Natural killer cell (primary cell): ENCODE results near the gene RAB27B. TPM values are rescaled to one million over a fixed set of nuclear protein-coding genes. Genes with fewer than 3 reads are reported as not detected.

Experiments used
- ATAC-seq, 3 donors: fragments of 150-1000 bp in 2 of 3; fragments of 200-7000 bp in 1 of 3; cut with Tn5 transposase; 1 replicate in 1 of 3; 2 replicates in 2 of 3; pipeline ENCODE4 v1.10.0; 2021; ENCODE audit warnings: mild to moderate bottlenecking in 2 of 3, moderate library complexity in 2 of 3
- DNase-seq, 2 donors: peaks; one replicate each; pipeline versions ENCODE4 v3.0.0 to v3.0.0-alpha.2; 2013 to 2021; ENCODE audit warnings: mixed read lengths in 1 of 2
- H3K27ac ChIP-seq: one replicate; pipeline ENCODE4 v1.5.1; 2013; ENCODE audit warnings: mild to moderate bottlenecking, low read length
- H3K27me3 ChIP-seq: one replicate; pipeline ENCODE4 v1.6.1; 2013; ENCODE audit warnings: low read length; ENCODE audit not compliant: control insufficient read depth, insufficient read depth
- H3K36me3 ChIP-seq: one replicate; pipeline ENCODE4 v1.6.1; 2013; ENCODE audit warnings: low read length; ENCODE audit not compliant: control insufficient read depth, insufficient read depth
- H3K4me1 ChIP-seq: one replicate; pipeline ENCODE4 v1.6.1; 2013; ENCODE audit warnings: low read length; ENCODE audit not compliant: control insufficient read depth, insufficient read depth
- H3K4me3 ChIP-seq: one replicate; pipeline ENCODE4 v1.5.1; 2013; ENCODE audit warnings: low read length
- H3K9me3 ChIP-seq: one replicate; pipeline ENCODE4 v1.6.1; 2013; ENCODE audit warnings: low read length; ENCODE audit not compliant: control insufficient read depth, insufficient read depth
- H3K27ac Mint-ChIP-seq, 2 donors: one replicate each; pipeline ENCODE4 v1.8.0; 2022; ENCODE audit warnings: mild to moderate bottlenecking in 2 of 2, mixed read lengths in 2 of 2, moderate library complexity in 1 of 2
- H3K27me3 Mint-ChIP-seq, 2 donors: one replicate each; pipeline ENCODE4 v1.8.0; 2022; ENCODE audit warnings: low read depth in 2 of 2, mixed read lengths in 2 of 2
- H3K36me3 Mint-ChIP-seq: one replicate; pipeline ENCODE4 v1.8.0; 2022; ENCODE audit warnings: mixed read lengths
- H3K4me1 Mint-ChIP-seq, 2 donors: one replicate each; pipeline ENCODE4 v1.8.0; 2022; ENCODE audit warnings: mixed read lengths in 2 of 2
- H3K4me3 Mint-ChIP-seq: one replicate; pipeline ENCODE4 v1.8.0; 2022; ENCODE audit warnings: mild to moderate bottlenecking, moderate library complexity, mixed read lengths
- H3K9me3 Mint-ChIP-seq, 2 donors: one replicate each; pipeline ENCODE4 v1.8.0; 2022; ENCODE audit warnings: mixed read lengths in 2 of 2
- WGBS: methylation state at CpG from one replicate; pipeline ENCODE4 v1.1.7; 2013; ENCODE audit warnings: missing lambda C conversion rate; ENCODE audit not compliant: insufficient coverage; 5-methylcytosine and 5-hydroxymethylcytosine counted together
- intact Hi-C: fragments of 100-400 bp; cut with micrococcal nuclease; formaldehyde crosslinking; loops from one replicate; pipeline ENCODE4 v1.14.2; 2022
- total RNA-seq, 4 donors: library from RNA; stranded (reverse); fragments of 120-200 nt in 1 of 4; gene quantifications; one replicate each; pipeline versions ENCODE4 v1.2.3 to v1.2.4, GENCODE V29; 2013 to 2022
- TF ChIP-seq, protein P1 (sequence below): fragments of 200-600 bp; IDR thresholded peaks from one replicate; pipeline ENCODE4 v1.8.0; 2022; ENCODE audit warnings: antibody characterized with exemption

RAB27B gene
- total RNA-seq, 3 donors from 2014 or later (not counting 1 experiment from before 2014, with no cell fraction given), result 23.0 to 25.7 (median 24.0) TPM

DNA sequence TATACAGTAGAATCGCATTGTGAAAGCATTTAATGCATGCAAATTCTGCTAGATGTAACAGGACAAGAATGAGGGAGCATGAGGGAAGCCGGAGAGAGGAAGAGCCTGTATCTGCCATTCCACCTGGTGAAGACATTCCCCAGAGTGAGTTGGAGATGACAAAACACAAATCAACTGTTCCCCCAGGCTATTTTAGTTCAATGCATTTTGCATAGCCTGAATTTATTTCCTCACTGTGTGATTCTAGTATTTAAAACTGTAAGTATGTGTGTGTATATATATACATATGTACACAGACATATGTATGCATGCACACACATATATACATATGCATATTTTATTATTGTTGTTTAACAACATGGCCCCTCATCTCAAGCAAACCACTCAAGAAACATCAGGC, 76.3 kb downstream of the RAB27B start:
- H3K9me3 ChIP-seq, result no peaks in the 10 kb centered on the region
- no peak overlapping the region for H3K4me3 ChIP-seq
- TF ChIP-seq, protein P1, sequence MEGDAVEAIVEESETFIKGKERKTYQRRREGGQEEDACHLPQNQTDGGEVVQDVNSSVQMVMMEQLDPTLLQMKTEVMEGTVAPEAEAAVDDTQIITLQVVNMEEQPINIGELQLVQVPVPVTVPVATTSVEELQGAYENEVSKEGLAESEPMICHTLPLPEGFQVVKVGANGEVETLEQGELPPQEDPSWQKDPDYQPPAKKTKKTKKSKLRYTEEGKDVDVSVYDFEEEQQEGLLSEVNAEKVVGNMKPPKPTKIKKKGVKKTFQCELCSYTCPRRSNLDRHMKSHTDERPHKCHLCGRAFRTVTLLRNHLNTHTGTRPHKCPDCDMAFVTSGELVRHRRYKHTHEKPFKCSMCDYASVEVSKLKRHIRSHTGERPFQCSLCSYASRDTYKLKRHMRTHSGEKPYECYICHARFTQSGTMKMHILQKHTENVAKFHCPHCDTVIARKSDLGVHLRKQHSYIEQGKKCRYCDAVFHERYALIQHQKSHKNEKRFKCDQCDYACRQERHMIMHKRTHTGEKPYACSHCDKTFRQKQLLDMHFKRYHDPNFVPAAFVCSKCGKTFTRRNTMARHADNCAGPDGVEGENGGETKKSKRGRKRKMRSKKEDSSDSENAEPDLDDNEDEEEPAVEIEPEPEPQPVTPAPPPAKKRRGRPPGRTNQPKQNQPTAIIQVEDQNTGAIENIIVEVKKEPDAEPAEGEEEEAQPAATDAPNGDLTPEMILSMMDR, result no peak
- no peaks in the 10 kb centered on the region for H3K36me3 Mint-ChIP-seq
- H3K27me3 ChIP-seq, result no peaks in the 10 kb centered on the region
- H3K9me3 Mint-ChIP-seq, result no peaks in the 10 kb centered on the region
- H3K4me3 Mint-ChIP-seq, result no peak overlapping the region
- peaks cover 0 to 6% of the 10 kb centered on the region in 2 donors for H3K4me1 Mint-ChIP-seq
- WGBS, result 96% methylated on average over 2 of the region's 2 CpGs
- no peak overlapping the region for H3K27ac ChIP-seq
- H3K36me3 ChIP-seq, result no peaks in the 10 kb centered on the region
- DNase-seq, result no peak
- ATAC-seq, result no peak
- H3K27me3 Mint-ChIP-seq, result peaks cover 0 to 3% of the 10 kb centered on the region in 2 donors
- no peaks in the 10 kb centered on the region for H3K4me1 ChIP-seq
- no peak overlapping the region for H3K27ac Mint-ChIP-seq
- intact Hi-C loops, result no loop called here

DNA sequence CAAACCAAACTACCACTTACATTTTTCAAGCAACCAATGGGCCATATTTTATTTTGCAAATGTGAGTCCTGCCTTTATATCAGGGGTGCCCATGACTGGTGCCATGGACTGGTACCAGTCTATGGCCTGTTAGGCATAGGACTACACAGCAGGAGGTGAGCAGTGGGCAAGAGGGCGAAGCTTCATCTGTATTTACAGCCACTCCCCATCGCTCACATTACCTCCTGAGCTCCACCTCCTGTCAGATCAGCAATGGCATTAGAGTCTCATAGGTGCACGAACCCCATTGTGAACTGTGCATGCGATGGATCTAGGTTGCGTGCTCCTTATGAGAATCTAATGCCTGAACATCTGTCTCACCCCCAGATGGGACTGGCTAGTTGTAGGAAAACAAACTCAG, 77.4 kb downstream of the RAB27B start:
- Mint-ChIP-seq H3K27me3 (peaks cover 0 to 3% of the 10 kb centered on the region in 2 donors), H3K27ac (no peak overlapping the region), H3K4me1 (no peaks in the 10 kb centered on the region), H3K4me3 (no peak overlapping the region), H3K9me3 (no peaks in the 10 kb centered on the region), H3K36me3 (no peaks in the 10 kb centered on the region)
- intact Hi-C loops, result no loop called here
- no peak for ATAC-seq
- Histone ChIP-seq H3K27ac (no peak overlapping the region), H3K9me3 (no peaks in the 10 kb centered on the region), H3K36me3 (no peaks in the 10 kb centered on the region), H3K27me3 (no peaks in the 10 kb centered on the region), H3K4me1 (no peaks in the 10 kb centered on the region), H3K4me3 (no peak overlapping the region)
- WGBS, result 81% methylated on average over 5 of the region's 5 CpGs
- DNase-seq, result no peak
- TF ChIP-seq, protein P1, result no peak

DNA sequence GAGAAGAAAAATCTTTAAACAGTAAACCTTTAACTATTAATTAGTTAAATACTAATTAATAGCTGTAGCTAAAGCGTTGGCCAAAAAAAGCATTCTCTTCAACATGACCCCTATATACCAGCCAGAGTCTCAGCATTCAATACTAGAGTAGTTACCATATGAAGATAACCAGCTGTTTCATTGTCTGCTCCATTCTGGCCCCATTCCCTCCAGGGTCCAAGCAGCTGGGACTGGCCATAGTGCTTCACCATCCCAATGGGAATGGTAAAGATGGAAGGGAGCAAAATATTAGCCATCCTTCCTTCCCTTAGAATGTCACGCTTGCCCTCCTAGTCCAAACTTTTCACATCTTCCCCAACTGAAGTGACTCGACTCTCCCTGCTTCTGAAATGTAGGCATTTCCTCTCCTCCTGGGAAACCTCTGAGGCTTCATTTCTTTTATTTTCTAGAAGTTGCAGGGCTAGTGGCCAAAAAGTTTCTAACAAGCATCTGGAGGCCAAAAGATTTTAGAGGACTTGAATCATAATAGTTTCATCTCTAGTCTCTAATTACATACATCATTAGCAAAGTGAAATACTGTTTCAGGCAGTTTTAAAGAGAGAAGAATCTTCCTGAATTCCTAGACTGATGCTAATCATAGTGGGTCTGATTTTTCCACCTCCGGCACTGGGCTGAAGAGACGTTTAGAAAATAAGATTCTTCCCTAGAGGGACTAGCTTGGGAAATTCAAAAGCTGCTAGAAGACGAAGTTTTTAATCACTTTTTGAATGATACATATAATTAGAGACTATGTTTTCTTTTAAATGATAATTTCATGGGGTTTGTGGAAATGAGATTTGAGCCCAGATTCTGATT, 78.3 kb downstream of the RAB27B start:
- H3K27me3 Mint-ChIP-seq, result peaks cover 0 to 3% of the 10 kb centered on the region in 2 donors
- TF ChIP-seq, protein P1, result no peak
- Histone ChIP-seq H3K9me3 (no peaks in the 10 kb centered on the region), H3K27me3 (no peaks in the 10 kb centered on the region), H3K36me3 (no peaks in the 10 kb centered on the region), H3K4me1 (no peaks in the 10 kb centered on the region), H3K4me3 (no peak overlapping the region), H3K27ac (no peak overlapping the region)
- no peak overlapping the region for H3K4me3 Mint-ChIP-seq
- H3K4me1 Mint-ChIP-seq, result no peaks in the 10 kb centered on the region
- ATAC-seq (no peak), DNase-seq (no peak)
- intact Hi-C loops, result no loop called here
- H3K36me3 Mint-ChIP-seq, result no peaks in the 10 kb centered on the region
- no peak overlapping the region for H3K27ac Mint-ChIP-seq
- H3K9me3 Mint-ChIP-seq, result no peaks in the 10 kb centered on the region
- WGBS, result 96% methylated on average over 3 of the region's 6 CpGs
